H9 (cell line): Measurements from ENCODE around the gene STN1. TPM values are rescaled to one million over a fixed set of nuclear protein-coding genes. Genes with fewer than 3 reads are reported as not detected.

Experiments
- DNase-seq: peaks from one replicate; pipeline ENCODE4 v3.0.0-alpha.2; 2017
- H2AFZ ChIP-seq: one replicate; pipeline ENCODE4 v1.6.1; 2013; ENCODE audit warnings: mild to moderate bottlenecking, low read length, control low read depth, moderate library complexity
- H2AK5ac ChIP-seq: 2 replicates; pipeline ENCODE4 v1.6.1; 2013; ENCODE audit warnings: low read length, control low read depth, mixed read lengths; ENCODE audit not compliant: insufficient read length
- H2BK120ac ChIP-seq: one replicate; pipeline ENCODE4 v1.6.1; 2013; ENCODE audit warnings: low read depth, mild to moderate bottlenecking, low read length, control low read depth, inconsistent platforms; ENCODE audit not compliant: poor library complexity, severe bottlenecking
- H2BK12ac ChIP-seq: 2 replicates; pipeline ENCODE4 v1.6.1; 2013; ENCODE audit warnings: low read length, control low read depth, mixed read lengths, low read depth; ENCODE audit not compliant: insufficient read length
- H2BK15ac ChIP-seq: 2 replicates; pipeline ENCODE4 v1.6.1; 2013; ENCODE audit warnings: low read depth, low read length, control low read depth
- H2BK20ac ChIP-seq: one replicate; pipeline ENCODE4 v1.6.1; 2013; ENCODE audit warnings: low read depth, mild to moderate bottlenecking, low read length, control low read depth, inconsistent platforms; ENCODE audit not compliant: poor library complexity, severe bottlenecking
- H2BK5ac ChIP-seq: 2 replicates; pipeline ENCODE4 v1.6.1; 2013; ENCODE audit warnings: low read length, control low read depth, mixed read lengths; ENCODE audit not compliant: insufficient read length
- H3K14ac ChIP-seq: 2 replicates; pipeline ENCODE4 v1.6.1; 2013; ENCODE audit warnings: low read length, control low read depth; ENCODE audit not compliant: insufficient read depth
- H3K18ac ChIP-seq: 2 replicates; pipeline ENCODE4 v1.6.1; 2013; ENCODE audit warnings: low read depth, mild to moderate bottlenecking, mixed read lengths, low read length, control low read depth; ENCODE audit not compliant: insufficient read length
- H3K23ac ChIP-seq: 2 replicates; pipeline ENCODE4 v1.6.1; 2013; ENCODE audit warnings: low read length, control low read depth, mixed read lengths, low read depth; ENCODE audit not compliant: insufficient read length
- H3K23me2 ChIP-seq: 2 replicates; pipeline ENCODE4 v1.6.1; 2013; ENCODE audit warnings: low read depth, mild to moderate bottlenecking, mixed read lengths, low read length, control low read depth; ENCODE audit not compliant: insufficient read length, poor library complexity, severe bottlenecking
- H3K27ac ChIP-seq: 2 replicates; pipeline ENCODE4 v1.5.1; 2013; ENCODE audit warnings: low read length, control low read depth, mixed read lengths, low read depth; ENCODE audit not compliant: insufficient read length
- H3K27me3 ChIP-seq: 2 replicates; pipeline ENCODE4 v1.6.1; 2013; ENCODE audit warnings: low read length, control low read depth, inconsistent platforms; ENCODE audit not compliant: insufficient read depth
- H3K4ac ChIP-seq: 2 replicates; pipeline ENCODE4 v1.6.1; 2013; ENCODE audit warnings: low read depth, mild to moderate bottlenecking, control low read depth, inconsistent platforms, low read length, moderate library complexity
- H3K4me1 ChIP-seq: 2 replicates; pipeline ENCODE4 v1.6.1; 2013; ENCODE audit warnings: low read length, control low read depth, inconsistent platforms; ENCODE audit not compliant: insufficient read depth
- H3K4me2 ChIP-seq: 2 replicates; pipeline ENCODE4 v1.6.1; 2013; ENCODE audit warnings: low read length, control low read depth, mixed read lengths; ENCODE audit not compliant: insufficient read length, insufficient read depth
- H3K56ac ChIP-seq: 2 replicates; pipeline ENCODE4 v1.6.1; 2013; ENCODE audit warnings: low read depth, mild to moderate bottlenecking, mixed read lengths, low read length, control low read depth; ENCODE audit not compliant: insufficient read length
- H3K79me1 ChIP-seq: 2 replicates; pipeline ENCODE4 v1.6.1; 2013; ENCODE audit warnings: low read depth, mild to moderate bottlenecking, moderate library complexity, low read length, control low read depth, inconsistent platforms; ENCODE audit not compliant: insufficient read depth, poor library complexity, severe bottlenecking
- H3K79me2 ChIP-seq: 2 replicates; pipeline ENCODE4 v1.6.1; 2013; ENCODE audit warnings: low read length, control low read depth, inconsistent platforms; ENCODE audit not compliant: insufficient read depth
- H3K9ac ChIP-seq: 2 replicates; pipeline ENCODE4 v1.6.1; 2013; ENCODE audit warnings: low read length, control low read depth, mixed read lengths; ENCODE audit not compliant: insufficient read length; ENCODE audit errors: extremely low read depth
- H3K9me3 ChIP-seq: one replicate; pipeline ENCODE4 v1.6.1; 2013; ENCODE audit warnings: low read depth, low read length, inconsistent platforms; ENCODE audit not compliant: control insufficient read depth
- H3T11ph ChIP-seq: one replicate; pipeline ENCODE4 v1.6.1; 2013; ENCODE audit warnings: mild to moderate bottlenecking, low read length, control low read depth, inconsistent platforms
- H4K20me1 ChIP-seq: one replicate; pipeline ENCODE4 v1.6.1; 2013; ENCODE audit not compliant: control insufficient read depth, insufficient read length, insufficient read depth
- H4K5ac ChIP-seq: 2 replicates; pipeline ENCODE4 v1.6.1; 2013; ENCODE audit warnings: low read depth, mild to moderate bottlenecking, mixed read lengths, low read length, control low read depth; ENCODE audit not compliant: insufficient read length
- H4K8ac ChIP-seq: replicated peaks from 2 replicates; pipeline ENCODE4 v1.6.1; 2013; ENCODE audit warnings: low read length, control low read depth, mixed read lengths, low read depth; ENCODE audit not compliant: insufficient read length
- H4K91ac ChIP-seq: 2 replicates; pipeline ENCODE4 v1.6.1; 2013; ENCODE audit warnings: low read depth, mild to moderate bottlenecking, moderate library complexity, mixed read lengths, low read length, control low read depth; ENCODE audit not compliant: insufficient read length
- H3K27ac Mint-ChIP-seq, 3 experiments: 2 replicates in 2 of 3; 3 replicates in 1 of 3; pipeline ENCODE4 v1.8.0; 2020 to 2021; ENCODE audit warnings: mixed read lengths in 3 of 3, mild to moderate bottlenecking in 1 of 3, moderate library complexity in 1 of 3
- H3K27me3 Mint-ChIP-seq: 2 replicates; pipeline ENCODE4 v1.8.0; 2021; ENCODE audit warnings: low read depth, mild to moderate bottlenecking, moderate library complexity, mixed read lengths
- H3K36me3 Mint-ChIP-seq, 3 experiments: 2 replicates in 2 of 3; 3 replicates in 1 of 3; pipeline ENCODE4 v1.8.0; 2020 to 2021; ENCODE audit warnings: low read depth in 3 of 3, mixed read lengths in 3 of 3; ENCODE audit not compliant: insufficient read depth in 1 of 3
- H3K4me1 Mint-ChIP-seq, 2 experiments: 2 replicates each; pipeline ENCODE4 v1.8.0; 2020; ENCODE audit warnings: mixed read lengths in 2 of 2
- H3K4me3 Mint-ChIP-seq, 2 experiments: 2 replicates in 1 of 2; 3 replicates in 1 of 2; pipeline ENCODE4 v1.8.0; 2020 to 2021; ENCODE audit warnings: mild to moderate bottlenecking in 2 of 2, mixed read lengths in 2 of 2, moderate library complexity in 1 of 2
- H3K9me3 Mint-ChIP-seq, 2 experiments: 2 replicates in 1 of 2; 3 replicates in 1 of 2; pipeline ENCODE4 v1.8.0; 2020; ENCODE audit warnings: mild to moderate bottlenecking in 2 of 2, mixed read lengths in 2 of 2, moderate library complexity in 1 of 2
- CTCF ChIP-seq: fragments of 200-600 bp; sonication (generic); conservative IDR thresholded peaks from 3 replicates; pipeline ENCODE4 v1.8.0; 2021; ENCODE audit warnings: antibody characterized with exemption, mild to moderate bottlenecking
- WGBS: extraction: QIAGEN DNeasy Blood & Tissue Kit; methylation state at CpG from one replicate; pipeline ENCODE4 v1.1.7; 2013; ENCODE audit warnings: missing lambda C conversion rate, low lambda C conversion rate, mixed read lengths; ENCODE audit not compliant: insufficient read length; ENCODE audit errors: extremely low coverage; 5-methylcytosine and 5-hydroxymethylcytosine counted together
- total RNA-seq: library from RNA; stranded (reverse); gene quantifications from 2 replicates; pipeline ENCODE4 v1.2.1, GENCODE V29; 2021

Gene STN1
- total RNA-seq, 1 experiment from 2014 or later: 11.3 TPM

DNA sequence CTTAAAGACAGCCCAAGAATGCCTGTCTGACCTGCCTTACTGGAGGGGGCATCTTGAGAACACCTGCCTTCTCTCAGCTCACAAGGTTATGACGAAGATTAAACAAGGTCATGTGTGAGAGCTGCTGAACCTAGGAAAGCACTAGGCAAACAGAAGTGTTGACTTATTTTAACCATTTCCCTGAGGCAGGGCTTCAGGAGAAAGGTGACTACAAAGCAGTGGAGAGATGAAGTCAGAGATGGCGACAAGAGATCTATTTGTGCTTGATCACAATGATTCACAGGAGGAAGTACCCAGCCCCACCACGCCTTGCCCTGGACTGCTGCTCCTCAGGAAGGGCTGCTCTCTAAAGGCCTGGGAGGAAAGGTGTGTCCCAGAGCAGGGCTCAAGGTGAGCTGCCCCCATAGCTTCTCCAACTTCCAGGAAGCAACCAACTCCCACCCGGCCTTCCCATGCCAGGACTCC lies 27.8 kb downstream of the STN1 start:
- H3K23me2 ChIP-seq: no peaks in the 10 kb centered on the region
- H3K79me1 ChIP-seq: no peaks in the 10 kb centered on the region
- no peak overlapping the region for H3K18ac ChIP-seq
- no peak overlapping the region for H3K9ac ChIP-seq
- H2BK120ac ChIP-seq: no peak overlapping the region
- H3K56ac ChIP-seq: no peak overlapping the region
- Mint-ChIP-seq H3K4me3 (no peak overlapping the region), H3K36me3 (peaks cover 0 to 9% (median 0%) of the 10 kb centered on the region in 3 experiments; a peak in 5 of 7 replicates), H3K27ac (peak overlapping the region in 2 of 3 experiments; percentile 58 to 85; a peak in 4 of 7 replicates), H3K9me3 (no peaks in the 10 kb centered on the region), H3K27me3 (no peaks in the 10 kb centered on the region), H3K4me1 (peaks cover 8 to 11% of the 10 kb centered on the region in 2 experiments)
- no peak overlapping the region for H2BK12ac ChIP-seq
- no CpG with 5 or more reads among the region's 4 CpGs for WGBS
- H3K9me3 ChIP-seq: no peaks in the 10 kb centered on the region
- no peak overlapping the region for H2BK15ac ChIP-seq
- no peaks in the 10 kb centered on the region for H3K79me2 ChIP-seq
- H3T11ph ChIP-seq: no peak overlapping the region
- H4K5ac ChIP-seq: no peak overlapping the region
- no peak overlapping the region for H2AFZ ChIP-seq
- H4K8ac ChIP-seq: no peak overlapping the region
- H3K27ac ChIP-seq: no peak overlapping the region
- no peaks in the 10 kb centered on the region for H3K27me3 ChIP-seq
- no peak overlapping the region for H3K4ac ChIP-seq
- H3K4me1 ChIP-seq: no peaks in the 10 kb centered on the region
- no peak for DNase-seq
- no peak overlapping the region for H3K4me2 ChIP-seq
- H4K20me1 ChIP-seq: no peaks in the 10 kb centered on the region
- H2BK5ac ChIP-seq: no peak overlapping the region
- H3K23ac ChIP-seq: no peak overlapping the region
- TF ChIP-seq CTCF: no peak
- no peak overlapping the region for H2AK5ac ChIP-seq
- H2BK20ac ChIP-seq: no peak overlapping the region
- no peak overlapping the region for H3K14ac ChIP-seq
- H4K91ac ChIP-seq: no peak overlapping the region
